VCaP (cell line): ENCODE measurements around the gene XPR1.
"Not testable (repeated sequence)": the region's sequence is repeated elsewhere in the genome, so short reads cannot be mapped to it uniquely, and the experiment has no call there.

Source experiments
- H3K27ac ChIP-seq: fragments of 450-650 bp; 2 replicates; pipeline ENCODE4 v1.5.1; 2017
- CTCF ChIP-seq: fragments of 450-650 bp; conservative IDR thresholded peaks from 2 replicates; pipeline ENCODE4 v1.5.1; 2017; ENCODE audit warnings: mild to moderate bottlenecking, moderate library complexity

Gene XPR1

GRCh38 chr1:180674603-180675530, 43.0 kb downstream of the XPR1 start:
- H3K27ac ChIP-seq = no peak overlapping the region
- no peak for TF ChIP-seq CTCF

DNA sequence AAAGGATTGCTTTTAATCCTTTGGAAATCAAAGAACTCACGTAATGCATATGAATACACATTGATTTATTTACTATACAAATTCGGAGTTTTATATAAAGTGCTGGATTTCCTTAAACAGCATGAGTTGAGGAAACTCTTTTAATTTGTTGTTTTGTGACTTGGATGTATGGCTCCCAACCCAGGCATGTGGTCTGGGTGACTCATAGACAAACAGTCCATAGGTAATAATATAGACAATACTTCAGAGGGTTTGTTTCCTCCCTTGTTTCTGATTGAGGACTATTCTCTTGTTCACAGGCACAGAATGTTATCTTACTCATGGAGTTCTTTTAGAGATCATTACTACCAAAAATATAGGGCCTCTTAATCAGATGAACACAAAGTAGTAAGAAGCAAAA, 43.8 kb downstream of the XPR1 start:
- no peak overlapping the region for H3K27ac ChIP-seq
- no peak for TF ChIP-seq CTCF

- TF ChIP-seq CTCF = no peak
These were observed 48.8 kb downstream of the XPR1 start for GRCh38 chr1:180680558-180681144.

GRCh38 chr1:180683117-180683516, 51.3 kb downstream of the XPR1 start:
- not testable (repeated sequence) for H3K27ac ChIP-seq

More at GRCh38 chr1:180680558-180681144, 48.8 kb downstream of the XPR1 start:
- H3K27ac ChIP-seq = no peak overlapping the region

- TF ChIP-seq CTCF = no peak
- H3K27ac ChIP-seq = 0 out of 2 replicates have a peak overlapping the region, but pooled peaks have one; percentile 4
These were observed 59.6 kb downstream of the XPR1 start for GRCh38 chr1:180691322-180691913.

- H3K27ac ChIP-seq = no peak overlapping the region
- no peak for TF ChIP-seq CTCF
These were observed 61.9 kb downstream of the XPR1 start for GRCh38 chr1:180693564-180694244.

- TF ChIP-seq CTCF = no peak
- H3K27ac ChIP-seq = no peak overlapping the region
These were observed 63.5 kb downstream of the XPR1 start for GRCh38 chr1:180695282-180695681.
